Tibial nerve (tissue), 4 donors: ENCODE results near the gene CDC14B.

Source experiments
- EP300 ChIP-seq, 2 donors: sonication (generic); formaldehyde crosslinking; IDR thresholded peaks; one replicate each; pipeline ENCODE4 v1.6.1; 2017; ENCODE audit warnings: antibody characterized with exemption in 2 of 2, mild to moderate bottlenecking in 1 of 2
- POLR2A ChIP-seq, 2 donors: fragments of 450-650 bp; IDR thresholded peaks; one replicate each; pipeline ENCODE4 v1.6.1; 2017; ENCODE audit warnings: antibody characterized with exemption in 2 of 2, mild to moderate bottlenecking in 2 of 2, moderate library complexity in 2 of 2
- TF ChIP-seq, protein P1 (sequence below), 5 experiments: fragments of 200-600 bp in 3 of 5; fragments of 450-650 bp in 2 of 5; sonication (generic) in 3 of 5; IDR thresholded peaks; one replicate each; pipeline ENCODE4 v1.5.1; 2016 to 2019; ENCODE audit warnings: antibody characterized with exemption in 5 of 5, mild to moderate bottlenecking in 3 of 5, moderate library complexity in 2 of 5

DNA sequence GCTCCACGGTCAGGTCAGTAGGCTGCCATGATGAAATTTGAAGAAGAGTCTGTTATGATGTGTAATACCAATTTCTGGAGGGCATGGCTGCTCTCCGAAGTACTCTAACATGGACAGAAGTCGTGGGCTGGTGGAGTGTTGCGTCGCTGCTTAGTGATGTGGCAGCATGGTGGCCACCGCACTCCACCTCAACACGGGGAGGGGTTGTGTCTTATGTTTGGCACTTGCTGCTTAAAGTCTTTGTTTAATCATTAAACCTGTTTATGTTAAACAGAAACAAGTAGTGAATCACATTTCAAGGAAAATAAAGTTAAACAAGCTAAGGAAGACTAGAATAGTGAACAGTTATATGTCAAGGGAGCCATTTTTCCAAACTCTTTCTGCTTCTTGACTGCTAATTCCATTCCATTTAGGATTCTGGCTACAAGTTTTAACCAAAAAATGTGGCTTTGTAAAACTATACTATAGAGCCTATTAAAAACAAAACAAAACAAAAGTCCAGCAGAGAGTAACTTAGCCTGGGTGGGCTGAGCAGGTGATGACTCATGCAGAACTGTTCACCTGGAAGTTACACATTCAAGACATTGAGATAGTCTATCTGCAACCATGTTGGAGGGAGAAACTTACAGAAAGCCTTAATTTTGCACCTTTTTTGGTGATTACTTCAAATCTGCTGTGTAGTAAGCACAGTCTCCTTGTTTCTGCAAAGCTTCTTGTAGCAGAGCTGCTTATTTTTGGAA, 160.2 kb downstream of the CDC14B start:
- TF ChIP-seq EP300 (IDR thresholded peaks at IDR 0.05) = no peak
- TF ChIP-seq, protein P1, sequence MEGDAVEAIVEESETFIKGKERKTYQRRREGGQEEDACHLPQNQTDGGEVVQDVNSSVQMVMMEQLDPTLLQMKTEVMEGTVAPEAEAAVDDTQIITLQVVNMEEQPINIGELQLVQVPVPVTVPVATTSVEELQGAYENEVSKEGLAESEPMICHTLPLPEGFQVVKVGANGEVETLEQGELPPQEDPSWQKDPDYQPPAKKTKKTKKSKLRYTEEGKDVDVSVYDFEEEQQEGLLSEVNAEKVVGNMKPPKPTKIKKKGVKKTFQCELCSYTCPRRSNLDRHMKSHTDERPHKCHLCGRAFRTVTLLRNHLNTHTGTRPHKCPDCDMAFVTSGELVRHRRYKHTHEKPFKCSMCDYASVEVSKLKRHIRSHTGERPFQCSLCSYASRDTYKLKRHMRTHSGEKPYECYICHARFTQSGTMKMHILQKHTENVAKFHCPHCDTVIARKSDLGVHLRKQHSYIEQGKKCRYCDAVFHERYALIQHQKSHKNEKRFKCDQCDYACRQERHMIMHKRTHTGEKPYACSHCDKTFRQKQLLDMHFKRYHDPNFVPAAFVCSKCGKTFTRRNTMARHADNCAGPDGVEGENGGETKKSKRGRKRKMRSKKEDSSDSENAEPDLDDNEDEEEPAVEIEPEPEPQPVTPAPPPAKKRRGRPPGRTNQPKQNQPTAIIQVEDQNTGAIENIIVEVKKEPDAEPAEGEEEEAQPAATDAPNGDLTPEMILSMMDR (IDR thresholded peaks at IDR 0.05) = no peak
- TF ChIP-seq POLR2A (IDR thresholded peaks at IDR 0.05) = no peak
